C4-2B (cell line): Measurements from ENCODE around the gene ITGAE.

Experiments used
- ZFX ChIP-seq: fragments of 450-650 bp; IDR thresholded peaks from 2 replicates; pipeline ENCODE4 v1.6.1; 2017
- TF ChIP-seq, protein P1 (sequence below): fragments of 450-650 bp; conservative IDR thresholded peaks from 2 replicates; pipeline ENCODE4 v1.5.1; 2017; ENCODE audit warnings: mild to moderate bottlenecking

DNA sequence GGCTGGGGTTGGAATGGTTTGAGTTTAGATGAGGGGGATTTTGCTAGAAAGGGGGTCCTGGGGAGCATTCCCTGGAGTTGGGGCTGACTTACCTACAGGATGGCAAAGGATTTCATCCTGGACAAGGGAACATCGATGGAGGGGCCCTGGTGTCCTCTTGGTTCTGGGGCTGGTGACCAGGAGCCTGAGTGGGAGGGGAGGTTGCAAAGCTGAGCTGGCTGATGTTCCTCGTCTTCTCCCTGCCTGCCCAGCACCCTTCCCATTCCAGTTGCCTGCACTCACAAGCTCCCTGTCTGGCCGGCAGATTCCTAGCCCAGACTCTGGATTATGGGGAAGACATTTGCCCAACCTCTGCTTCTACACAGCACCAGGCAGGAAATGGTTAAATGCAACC, 37.2 kb downstream of the ITGAE start:
- TF ChIP-seq, protein P1, sequence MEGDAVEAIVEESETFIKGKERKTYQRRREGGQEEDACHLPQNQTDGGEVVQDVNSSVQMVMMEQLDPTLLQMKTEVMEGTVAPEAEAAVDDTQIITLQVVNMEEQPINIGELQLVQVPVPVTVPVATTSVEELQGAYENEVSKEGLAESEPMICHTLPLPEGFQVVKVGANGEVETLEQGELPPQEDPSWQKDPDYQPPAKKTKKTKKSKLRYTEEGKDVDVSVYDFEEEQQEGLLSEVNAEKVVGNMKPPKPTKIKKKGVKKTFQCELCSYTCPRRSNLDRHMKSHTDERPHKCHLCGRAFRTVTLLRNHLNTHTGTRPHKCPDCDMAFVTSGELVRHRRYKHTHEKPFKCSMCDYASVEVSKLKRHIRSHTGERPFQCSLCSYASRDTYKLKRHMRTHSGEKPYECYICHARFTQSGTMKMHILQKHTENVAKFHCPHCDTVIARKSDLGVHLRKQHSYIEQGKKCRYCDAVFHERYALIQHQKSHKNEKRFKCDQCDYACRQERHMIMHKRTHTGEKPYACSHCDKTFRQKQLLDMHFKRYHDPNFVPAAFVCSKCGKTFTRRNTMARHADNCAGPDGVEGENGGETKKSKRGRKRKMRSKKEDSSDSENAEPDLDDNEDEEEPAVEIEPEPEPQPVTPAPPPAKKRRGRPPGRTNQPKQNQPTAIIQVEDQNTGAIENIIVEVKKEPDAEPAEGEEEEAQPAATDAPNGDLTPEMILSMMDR = no peak
- TF ChIP-seq ZFX = no peak
